Activated CD8-positive, alpha-beta memory T cell treated with anti-CD3 and anti-CD28 coated beads, Interleukin-2, amount 50 U/mL, for 24 hours (primary cell): ENCODE data around the gene FLYWCH1.

Source experiments
- DNase-seq: peaks from one replicate; pipeline ENCODE4 v3.0.0-alpha.2; 2020; ENCODE audit errors: extremely low read depth

Gene FLYWCH1

GRCh38 chr16:2983706-2984136 is 72.0 kb downstream of the FLYWCH1 start:
- no peak for DNase-seq

DNA sequence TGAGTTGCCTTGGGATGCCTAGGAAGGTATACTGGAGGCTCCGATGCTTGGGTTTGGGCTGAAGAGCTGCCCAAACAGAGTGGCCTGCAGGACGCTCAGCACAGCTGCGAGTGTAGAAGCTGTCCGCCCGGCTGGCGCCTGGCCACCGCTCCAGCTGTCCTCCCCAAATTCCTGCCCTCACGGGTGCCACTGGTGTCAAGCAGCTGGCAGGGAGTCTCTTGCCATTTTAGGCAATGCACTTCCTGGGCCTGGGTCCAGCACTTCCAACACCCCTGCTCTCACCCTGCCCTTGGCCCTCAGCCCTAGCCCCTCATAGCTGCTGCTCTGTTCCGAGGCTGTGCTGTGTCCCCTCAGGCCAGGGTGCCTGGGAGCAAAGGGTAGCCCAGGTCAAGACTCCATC is 73.7 kb downstream of the FLYWCH1 start:
- no peak for DNase-seq

DNA sequence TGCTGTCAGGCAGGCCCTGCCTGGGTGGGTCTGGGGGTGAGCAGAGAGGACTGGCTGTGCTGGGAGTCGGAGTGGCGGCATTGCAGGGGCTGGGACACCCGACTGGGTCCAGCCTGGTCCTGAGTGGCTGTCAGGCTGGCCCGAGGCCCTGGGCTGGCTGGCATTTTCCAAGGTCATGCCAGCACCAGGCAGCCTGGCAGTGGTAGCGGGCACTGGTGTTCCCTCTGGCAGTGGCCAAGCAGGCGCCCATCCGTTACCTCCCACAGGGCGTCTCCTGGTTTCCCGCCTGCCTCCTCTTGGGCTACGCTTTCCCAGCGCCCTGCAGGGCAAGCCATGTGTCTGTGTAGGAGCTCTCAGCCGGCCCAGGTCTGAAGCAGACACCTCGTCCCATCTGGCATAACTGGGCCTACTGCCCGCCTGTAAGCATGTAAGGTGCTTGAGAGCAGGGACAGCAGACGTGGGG is 74.2 kb downstream of the FLYWCH1 start:
- DNase-seq = no peak

GRCh38 chr16:2986623-2987188 is 75.0 kb downstream of the FLYWCH1 start:
- no peak for DNase-seq

DNA sequence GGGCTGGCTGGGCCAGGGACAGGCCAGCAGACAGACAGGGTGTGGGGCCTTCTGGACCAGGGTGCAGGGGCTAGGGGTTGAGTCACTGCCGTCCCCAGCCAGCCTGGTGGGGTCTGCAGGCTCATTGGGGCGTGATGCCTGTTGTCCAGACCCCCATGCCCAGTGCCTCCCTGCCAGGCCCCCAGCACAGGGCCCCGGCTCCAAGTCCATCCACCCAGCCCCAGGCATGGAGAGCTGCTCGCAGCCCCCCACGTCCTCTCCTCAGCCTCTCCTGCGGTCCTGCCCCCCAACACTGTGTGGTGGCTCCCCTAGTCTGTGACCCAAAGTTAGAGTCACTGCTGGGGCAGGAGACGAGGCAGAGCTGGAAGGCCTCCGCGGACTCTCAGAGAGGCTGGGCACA is 75.6 kb downstream of the FLYWCH1 start:
- DNase-seq = no peak

DNA sequence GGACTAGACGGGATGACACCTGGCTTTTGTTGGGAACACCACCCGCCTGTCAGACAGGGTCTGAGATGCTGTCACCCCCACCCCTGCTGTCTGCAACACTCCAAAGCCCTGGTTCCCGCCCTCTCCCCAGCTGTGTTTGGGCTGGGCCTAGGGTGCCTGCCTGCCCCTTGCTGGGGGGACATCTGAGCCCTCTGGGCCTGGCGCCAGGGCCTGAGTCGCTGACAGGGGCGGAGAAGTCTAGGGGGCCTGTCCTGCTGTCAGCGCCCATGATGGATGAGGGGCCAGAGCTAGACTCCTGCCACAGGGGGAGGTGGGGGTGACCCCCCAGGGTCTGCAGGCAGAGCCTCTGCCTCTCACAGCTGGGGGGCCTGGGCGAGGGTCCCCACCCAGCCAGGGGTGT is 76.1 kb downstream of the FLYWCH1 start:
- no peak for DNase-seq

DNA sequence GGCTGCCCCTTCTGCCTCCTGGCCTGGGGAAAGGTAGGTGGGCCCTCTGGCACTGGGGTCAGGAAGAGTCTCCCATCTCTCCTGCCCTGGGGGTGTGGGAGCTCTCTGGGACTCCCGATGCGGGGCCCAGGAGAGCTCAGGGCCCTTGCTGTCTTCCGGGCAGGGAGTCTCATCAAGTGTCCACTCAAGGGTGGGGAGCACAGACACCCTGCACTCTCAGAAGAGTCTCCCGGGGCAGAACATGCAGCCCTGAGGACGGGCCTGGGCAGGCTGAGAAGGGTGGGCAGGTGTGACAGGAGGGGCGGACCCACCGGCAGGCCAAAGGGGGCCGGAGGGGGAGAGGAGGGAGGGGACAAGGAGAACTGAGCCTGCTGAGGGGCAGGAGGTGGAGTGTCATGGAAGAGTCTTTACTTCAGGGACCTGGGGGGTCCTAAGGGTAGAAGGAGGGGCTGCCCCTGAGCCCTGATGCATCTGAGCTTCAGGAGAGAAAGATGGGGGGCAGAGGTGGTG is 76.9 kb downstream of the FLYWCH1 start:
- no peak for DNase-seq

- DNase-seq = no peak
Observed at GRCh38 chr16:2990891-2991290, 79.2 kb downstream of the FLYWCH1 start.

DNA sequence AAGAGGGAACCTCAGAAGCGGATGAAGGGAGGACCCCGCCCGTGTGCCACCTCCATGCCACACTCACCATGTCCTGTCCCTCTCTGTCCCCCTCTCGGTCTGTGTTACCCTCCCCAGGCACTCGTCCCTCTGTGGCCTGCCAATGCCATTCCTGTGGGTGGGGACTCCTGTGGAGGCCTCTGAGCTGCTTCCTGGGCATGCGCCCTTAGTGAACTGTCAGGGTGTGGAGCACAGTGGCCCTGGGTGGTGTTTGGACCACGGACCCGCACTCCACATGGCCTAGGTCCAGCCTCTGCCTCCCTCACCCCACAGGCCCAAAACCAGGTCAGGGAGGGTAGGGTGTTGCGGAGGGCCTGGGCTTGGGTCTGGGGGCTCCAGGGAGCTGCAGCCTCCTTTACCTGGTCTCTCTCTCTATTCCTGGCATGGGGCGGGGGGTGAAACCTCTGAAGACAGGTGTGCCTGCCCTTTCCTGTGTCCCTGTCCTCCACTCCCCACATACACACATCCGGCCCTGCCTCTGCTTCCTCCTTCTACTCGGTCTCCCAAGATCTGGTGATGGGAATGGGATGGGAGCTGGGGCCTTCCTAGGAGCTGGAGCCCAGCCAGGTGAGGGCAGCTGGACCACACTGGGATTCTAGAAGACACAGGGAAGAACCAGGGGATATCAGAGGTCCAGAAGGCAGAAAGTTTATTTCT is 80.0 kb downstream of the FLYWCH1 start:
- DNase-seq = no peak

DNA sequence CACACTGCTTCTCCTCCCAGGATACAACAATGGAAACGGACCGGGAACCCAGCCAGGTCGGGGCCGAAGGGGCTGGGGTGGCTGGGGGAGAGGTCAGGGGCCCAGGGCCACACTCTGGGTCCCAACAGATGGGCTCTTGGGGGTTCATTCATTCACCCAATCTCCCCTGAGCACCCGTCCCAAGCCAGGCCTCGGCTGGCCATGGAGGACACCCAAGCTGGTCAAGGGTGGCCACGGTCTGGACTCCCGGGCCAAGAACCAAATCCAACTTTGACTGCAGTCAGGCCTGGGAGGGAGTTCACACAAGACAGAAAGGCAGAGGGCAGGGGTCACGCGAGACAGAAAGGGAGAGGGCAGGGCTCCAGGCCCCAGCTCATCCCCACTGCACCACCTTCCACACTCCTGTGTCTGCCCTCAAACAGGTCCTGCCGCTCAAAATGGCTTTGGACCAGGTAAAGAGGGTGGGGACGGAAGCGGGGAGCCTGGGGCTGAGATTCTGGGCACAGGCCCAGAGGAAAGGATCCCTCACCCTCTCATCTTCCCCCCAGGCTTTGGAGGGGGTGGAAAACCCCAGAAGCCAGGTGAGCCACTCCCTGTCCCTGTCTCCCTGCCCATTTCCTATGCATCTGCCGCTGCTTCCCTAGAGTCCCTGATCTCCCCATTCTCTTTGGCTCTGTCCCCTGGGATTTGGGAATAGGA is 80.8 kb downstream of the FLYWCH1 start:
- DNase-seq = no peak

DNA sequence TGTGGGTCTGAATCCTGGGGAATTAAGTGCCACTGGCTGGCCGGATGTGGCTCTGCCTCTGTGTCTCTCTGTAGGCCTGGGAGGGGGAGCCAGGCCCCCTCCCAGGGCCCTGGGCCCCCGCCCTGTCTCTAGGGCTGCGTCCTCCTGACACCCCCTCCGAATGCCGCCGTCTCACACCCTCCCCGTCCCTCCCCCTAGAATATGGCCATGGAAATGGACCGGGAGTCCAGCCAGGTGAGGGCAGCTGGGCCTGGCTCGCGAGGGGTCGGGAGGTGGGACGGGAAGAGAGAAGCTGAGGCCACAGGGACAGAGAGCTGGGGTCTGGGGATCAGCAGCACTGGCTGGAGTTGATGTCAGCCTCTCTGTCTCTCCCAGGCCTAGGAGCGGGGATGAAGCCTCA is 84.6 kb downstream of the FLYWCH1 start:
- DNase-seq = no peak

- DNase-seq = no peak
Observed at GRCh38 chr16:2999929-3000328, 88.2 kb downstream of the FLYWCH1 start.

GRCh38 chr16:3000540-3000939 is 88.8 kb downstream of the FLYWCH1 start:
- no peak for DNase-seq
